CD4-positive, alpha-beta T cell (primary cell): Measurements from ENCODE around the gene CTCFL. TPM values are rescaled to one million over a fixed set of nuclear protein-coding genes. Genes with fewer than 3 reads are reported as not detected.
"Not testable (repeated sequence)": the region's sequence is repeated elsewhere in the genome, so short reads cannot be mapped to it uniquely, and the experiment has no call there.

Source experiments
- ATAC-seq: fragments of 200-7000 bp; cut with Tn5 transposase; one replicate; pipeline ENCODE4 v1.10.0; 2022; ENCODE audit warnings: mild to moderate bottlenecking; ENCODE audit not compliant: poor library complexity
- CTCF ChIA-PET: fragments of 350-600 bp; sonication (Branson Sonifier 250); formaldehyde crosslinking; loops from one replicate; lab custom pipeline; 2021; ENCODE audit warnings: antibody characterized with exemption, inconsistent platforms; lab: Charles Lee
- POLR2A ChIA-PET: fragments of 350-600 bp; sonication (Branson Sonifier 250); formaldehyde crosslinking; loops from one replicate; lab custom pipeline; 2021; ENCODE audit warnings: antibody characterized with exemption, inconsistent platforms; lab: Charles Lee
- DNase-seq, 14 experiments: peaks; one replicate each; pipeline ENCODE4 v3.0.0-alpha.2; 2013 to 2020; ENCODE audit warnings: mixed read lengths in 2 of 14
- H3K27ac ChIP-seq, 2 donors: one replicate each; pipeline versions ENCODE4 v1.5.1 to v1.7.0; 2013; ENCODE audit warnings: low read length in 2 of 2, low read depth in 1 of 2, mild to moderate bottlenecking in 1 of 2
- H3K27me3 ChIP-seq, 2 experiments: 1 replicate in 1 of 2; 2 replicates in 1 of 2; pipeline versions ENCODE4 v1.6.1 to v1.7.0; 2013; ENCODE audit warnings: low read length in 2 of 2, control low read depth in 1 of 2, mild to moderate bottlenecking in 1 of 2, moderate library complexity in 1 of 2; ENCODE audit not compliant: insufficient read depth in 2 of 2, control insufficient read depth in 1 of 2
- H3K36me3 ChIP-seq: one replicate; pipeline ENCODE4 v1.6.1; 2013; ENCODE audit warnings: low read length, control low read depth; ENCODE audit not compliant: insufficient read depth
- H3K4me1 ChIP-seq: one replicate; pipeline ENCODE4 v1.6.1; 2013; ENCODE audit warnings: low read length, control low read depth; ENCODE audit not compliant: insufficient read depth
- H3K4me3 ChIP-seq: one replicate; pipeline ENCODE4 v1.5.1; 2013; ENCODE audit warnings: mild to moderate bottlenecking, low read length, moderate library complexity
- H3K9me3 ChIP-seq, 2 experiments: 1 replicate in 1 of 2; 2 replicates in 1 of 2; pipeline versions ENCODE4 v1.6.1 to v1.7.0; 2013; ENCODE audit warnings: low read length in 2 of 2, mild to moderate bottlenecking in 2 of 2, control low read depth in 1 of 2, moderate library complexity in 1 of 2; ENCODE audit not compliant: control insufficient read depth in 1 of 2, insufficient read depth in 1 of 2
- H3K27ac Mint-ChIP-seq: one replicate; pipeline ENCODE4 v1.8.0; 2020; ENCODE audit warnings: mixed read lengths
- H3K27me3 Mint-ChIP-seq: one replicate; pipeline ENCODE4 v1.8.0; 2021; ENCODE audit warnings: mixed read lengths
- H3K36me3 Mint-ChIP-seq: one replicate; pipeline ENCODE4 v1.8.0; 2021; ENCODE audit warnings: low read depth, mixed read lengths
- H3K4me1 Mint-ChIP-seq: one replicate; pipeline ENCODE4 v1.8.0; 2021; ENCODE audit warnings: low read depth, mixed read lengths
- H3K4me3 Mint-ChIP-seq: one replicate; pipeline ENCODE4 v1.8.0; 2020; ENCODE audit warnings: mild to moderate bottlenecking, mixed read lengths
- H3K9me3 Mint-ChIP-seq: one replicate; pipeline ENCODE4 v1.8.0; 2020; ENCODE audit warnings: mixed read lengths
- CTCF ChIP-seq: fragments of 200-600 bp; IDR thresholded peaks from one replicate; pipeline ENCODE4 v1.8.0; 2022; ENCODE audit warnings: antibody characterized with exemption, mild to moderate bottlenecking
- intact Hi-C, 2 experiments: fragments of 100-400 bp; cut with DNase I in 1 of 2; cut with micrococcal nuclease in 1 of 2; formaldehyde crosslinking; loops; one replicate each; pipeline versions ENCODE4 v1.15.1 to v1.9.0; 2023 to 2025; cut with DNase I, micrococcal nuclease
- total RNA-seq, 174 experiments: library from RNA in 2 of 174; stranded (reverse) in 2 of 174; gene quantifications; one replicate each; pipeline ENCODE4 v1.2.3 and lab custom pipeline; 2021 to 2026

Gene CTCFL
- total RNA-seq, 2 experiments from 2014 or later: not detected

- DNase-seq (no peak), ATAC-seq (no peak)
- Histone ChIP-seq H3K4me1 (no peaks in the 10 kb centered on the region), H3K27me3 (peaks cover 7 to 12% of the 10 kb centered on the region in 2 experiments), H3K36me3 (no peaks in the 10 kb centered on the region), H3K4me3 (no peak overlapping the region), H3K9me3 (no peaks in the 10 kb centered on the region), H3K27ac (no peak overlapping the region)
- Mint-ChIP-seq H3K27ac (no peak overlapping the region), H3K4me1 (no peaks in the 10 kb centered on the region), H3K4me3 (no peak overlapping the region), H3K27me3 (peaks cover 34% of the 10 kb centered on the region), H3K36me3 (no peaks in the 10 kb centered on the region), H3K9me3 (no peaks in the 10 kb centered on the region)
- TF ChIP-seq CTCF: no peak
- intact Hi-C loops: loop anchor here in 1 of 2 experiments (5.0 kb wide), 1 partner anchor 80 kb away; no protein-coding TSS in a partner anchor
- CTCF ChIA-PET: no interaction called here
- POLR2A ChIA-PET: no interaction called here
These were observed 12.5 kb downstream of the CTCFL start for GRCh38 chr20:57512432-57512831.

GRCh38 chr20:57511709-57512108 is 13.2 kb downstream of the CTCFL start:
- intact Hi-C loops: loop anchor here in 1 of 2 experiments (5.0 kb wide), 1 partner anchor 81 kb away; no protein-coding TSS in a partner anchor
- POLR2A ChIA-PET, H3K9me3 Mint-ChIP-seq, H3K36me3 ChIP-seq, H3K27ac Mint-ChIP-seq, DNase-seq, CTCF ChIA-PET, H3K27ac ChIP-seq, H3K9me3 ChIP-seq, H3K4me3 ChIP-seq, H3K4me1 Mint-ChIP-seq, H3K4me1 ChIP-seq, H3K36me3 Mint-ChIP-seq, ATAC-seq, H3K4me3 Mint-ChIP-seq: not testable (repeated sequence)
- peaks cover 34% of the 10 kb centered on the region for H3K27me3 Mint-ChIP-seq
- H3K27me3 ChIP-seq: peaks cover 9 to 12% of the 10 kb centered on the region in 2 experiments

GRCh38 chr20:57509665-57510237 is 15.2 kb downstream of the CTCFL start:
- Mint-ChIP-seq H3K27me3 (peaks cover 41% of the 10 kb centered on the region), H3K36me3 (no peaks in the 10 kb centered on the region), H3K9me3 (no peaks in the 10 kb centered on the region), H3K4me3 (no peak overlapping the region), H3K4me1 (no peaks in the 10 kb centered on the region), H3K27ac (no peak overlapping the region)
- Histone ChIP-seq H3K27ac (no peak overlapping the region), H3K9me3 (no peaks in the 10 kb centered on the region), H3K36me3 (no peaks in the 10 kb centered on the region), H3K4me3 (no peak overlapping the region), H3K4me1 (no peaks in the 10 kb centered on the region), H3K27me3 (peaks cover 8 to 12% of the 10 kb centered on the region in 2 experiments)
- DNase-seq: no peak
- no peak for TF ChIP-seq CTCF
- intact Hi-C loops: loop anchor here in 1 of 2 experiments (5.0 kb wide), 1 partner anchor 83 kb away; no protein-coding TSS in a partner anchor
- ChIA-PET POLR2A (no interaction called here), CTCF (no interaction called here)
- ATAC-seq: no peak

- Mint-ChIP-seq H3K27ac (no peak overlapping the region), H3K27me3 (peaks cover 39% of the 10 kb centered on the region), H3K9me3 (no peaks in the 10 kb centered on the region), H3K4me1 (no peaks in the 10 kb centered on the region), H3K36me3 (no peaks in the 10 kb centered on the region), H3K4me3 (no peak overlapping the region)
- DNase-seq (no peak), ATAC-seq (no peak)
- H3K27ac ChIP-seq: no peak overlapping the region
- H3K4me1 ChIP-seq: no peaks in the 10 kb centered on the region
- ChIA-PET POLR2A (no interaction called here), CTCF (no interaction called here)
- H3K9me3 ChIP-seq: peaks cover 0 to 2% of the 10 kb centered on the region in 2 experiments
- intact Hi-C loops: no loop called here
- TF ChIP-seq CTCF: no peak
- H3K36me3 ChIP-seq: no peaks in the 10 kb centered on the region
- no peak overlapping the region for H3K4me3 ChIP-seq
- H3K27me3 ChIP-seq: peaks cover 2 to 12% of the 10 kb centered on the region in 2 experiments
These were observed 16.1 kb downstream of the CTCFL start for GRCh38 chr20:57508831-57509230.
